GM13976 (cell line): ENCODE measurements around the gene GPC3.

ENCODE experiments used
- DNase-seq: peaks from one replicate; pipeline ENCODE4 v3.0.0; 2012; ENCODE audit warnings: low spot score
- in situ Hi-C: fragments of 300-500 bp; cut with MboI; formaldehyde crosslinking; loops from one replicate; pipeline ENCODE4 v1.12.0; 2022; ENCODE audit warnings: low sequenced_read_pairs, mixed read lengths, inconsistent platforms; ENCODE audit not compliant: unreplicated experiment
- TF ChIP-seq, protein P1 (sequence below): IDR thresholded peaks from 2 replicates; pipeline ENCODE4 v1.5.1; 2012; ENCODE audit warnings: borderline replicate concordance, mild to moderate bottlenecking; ENCODE audit not compliant: insufficient read depth; ENCODE audit errors: extremely low read depth, missing control alignments, control extremely low read depth

Gene GPC3

GRCh38 chrX:133574716-133575115, 410.7 kb downstream of the GPC3 start:
- in situ Hi-C loops, result no loop called here
- no peak for DNase-seq
- TF ChIP-seq, protein P1, sequence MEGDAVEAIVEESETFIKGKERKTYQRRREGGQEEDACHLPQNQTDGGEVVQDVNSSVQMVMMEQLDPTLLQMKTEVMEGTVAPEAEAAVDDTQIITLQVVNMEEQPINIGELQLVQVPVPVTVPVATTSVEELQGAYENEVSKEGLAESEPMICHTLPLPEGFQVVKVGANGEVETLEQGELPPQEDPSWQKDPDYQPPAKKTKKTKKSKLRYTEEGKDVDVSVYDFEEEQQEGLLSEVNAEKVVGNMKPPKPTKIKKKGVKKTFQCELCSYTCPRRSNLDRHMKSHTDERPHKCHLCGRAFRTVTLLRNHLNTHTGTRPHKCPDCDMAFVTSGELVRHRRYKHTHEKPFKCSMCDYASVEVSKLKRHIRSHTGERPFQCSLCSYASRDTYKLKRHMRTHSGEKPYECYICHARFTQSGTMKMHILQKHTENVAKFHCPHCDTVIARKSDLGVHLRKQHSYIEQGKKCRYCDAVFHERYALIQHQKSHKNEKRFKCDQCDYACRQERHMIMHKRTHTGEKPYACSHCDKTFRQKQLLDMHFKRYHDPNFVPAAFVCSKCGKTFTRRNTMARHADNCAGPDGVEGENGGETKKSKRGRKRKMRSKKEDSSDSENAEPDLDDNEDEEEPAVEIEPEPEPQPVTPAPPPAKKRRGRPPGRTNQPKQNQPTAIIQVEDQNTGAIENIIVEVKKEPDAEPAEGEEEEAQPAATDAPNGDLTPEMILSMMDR, result no peak

DNA sequence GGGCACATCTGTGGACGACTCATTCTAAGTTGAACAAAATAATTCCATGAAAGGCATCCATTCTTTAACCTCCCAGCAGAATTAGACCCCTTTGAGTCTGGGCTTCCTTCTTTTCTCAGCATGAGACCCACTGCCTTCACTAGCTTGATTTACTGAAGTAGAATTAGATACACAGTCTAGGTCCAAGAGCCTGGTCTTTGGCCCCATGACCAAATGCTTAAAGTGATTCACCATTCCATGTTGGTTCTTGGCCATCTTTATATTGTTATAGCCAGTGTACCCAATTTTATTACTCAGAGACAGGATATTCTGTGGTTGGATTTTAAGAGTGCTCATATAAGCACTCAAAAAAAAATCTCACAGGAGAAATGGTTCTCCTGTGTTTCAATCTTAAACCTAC, 414.8 kb downstream of the GPC3 start:
- TF ChIP-seq, protein P1, result no peak
- in situ Hi-C loops, result no loop called here

GRCh38 chrX:133569217-133569616, 416.2 kb downstream of the GPC3 start:
- DNase-seq, result no peak
- TF ChIP-seq, protein P1, result no peak
- in situ Hi-C loops, result no loop called here

More for the DNA sequence above, 414.8 kb downstream of the GPC3 start:
- DNase-seq, result no peak

DNA sequence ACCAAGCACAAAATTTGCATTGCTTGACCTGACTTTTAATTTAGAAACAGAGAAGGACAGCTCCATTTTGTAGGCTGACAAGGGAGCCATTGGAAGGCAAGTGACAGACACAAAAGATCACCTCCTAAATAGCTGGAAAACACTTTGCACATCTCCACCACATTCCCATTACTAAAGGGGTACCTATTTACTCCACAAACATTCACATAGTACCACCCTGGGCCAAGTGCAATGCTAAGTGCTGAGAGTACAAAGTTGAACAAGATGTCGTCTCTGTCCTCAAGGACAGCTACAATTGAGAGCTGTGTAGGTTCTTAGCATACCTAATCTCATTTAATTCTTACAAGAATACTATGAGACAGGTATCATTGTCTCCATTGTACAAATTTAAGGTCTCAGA, 417.3 kb downstream of the GPC3 start:
- in situ Hi-C loops, result no loop called here
- TF ChIP-seq, protein P1, result no peak
- DNase-seq, result no peak

DNA sequence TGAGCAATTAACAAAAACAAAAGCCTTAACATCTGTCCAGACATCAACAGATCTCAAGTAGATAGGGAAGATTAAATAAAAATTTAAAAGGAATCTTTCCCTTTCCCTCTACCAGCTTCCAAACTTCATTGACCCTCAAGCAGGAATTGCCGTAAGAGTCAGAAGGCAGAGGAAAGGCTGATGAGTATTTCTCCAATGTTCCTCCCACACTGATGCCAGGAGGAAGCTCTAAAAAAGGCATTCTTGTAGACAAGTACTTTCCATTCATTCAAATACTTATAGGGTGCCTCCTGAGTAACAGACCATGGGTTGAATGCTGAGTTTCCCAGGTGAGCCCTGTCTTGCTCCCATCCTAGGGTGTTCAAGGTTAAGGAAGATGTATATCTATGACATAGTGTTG, 418.5 kb downstream of the GPC3 start:
- in situ Hi-C loops, result no loop called here

DNA sequence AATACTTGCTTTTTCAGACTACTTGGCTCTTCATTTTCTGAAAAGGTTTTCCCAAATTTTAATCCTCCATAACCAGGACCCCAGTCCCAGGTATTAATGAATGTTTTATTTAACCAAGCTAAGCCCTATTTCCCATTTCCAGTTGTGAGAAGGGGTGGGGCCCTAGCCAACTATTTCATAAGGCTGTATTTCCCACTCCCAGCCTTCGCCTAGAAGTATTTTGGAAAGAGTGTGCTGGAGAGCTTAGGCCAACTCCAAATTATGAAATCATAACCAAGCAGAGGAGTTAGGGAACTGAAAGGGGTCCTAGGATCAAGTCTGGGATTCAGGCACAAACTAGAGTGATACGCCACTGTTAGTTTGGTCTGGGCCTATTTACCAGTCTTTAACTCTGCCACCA, 421.7 kb downstream of the GPC3 start:
- TF ChIP-seq, protein P1, result no peak
- in situ Hi-C loops, result no loop called here
- no peak for DNase-seq

More for the DNA sequence above, 418.5 kb downstream of the GPC3 start:
- TF ChIP-seq, protein P1, result no peak
- DNase-seq, result no peak

DNA sequence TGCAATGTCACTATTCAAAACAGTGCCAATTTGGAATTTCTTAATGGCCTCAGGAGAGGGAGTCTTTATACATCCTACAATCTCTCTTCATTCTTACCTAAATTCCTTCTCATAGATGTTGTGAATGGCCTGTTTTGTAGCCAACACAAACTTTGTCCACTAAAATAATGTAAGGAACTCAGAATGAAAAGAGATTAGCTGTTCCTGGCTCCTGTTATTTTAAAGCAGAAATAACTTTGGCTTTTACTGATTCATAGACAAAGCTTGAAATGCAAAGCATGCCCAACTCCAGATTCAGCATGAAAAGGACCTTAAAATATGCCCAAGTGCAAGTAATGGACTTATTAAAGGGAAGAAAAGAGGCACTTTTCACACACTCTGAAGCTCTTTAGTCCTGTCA, 424.1 kb downstream of the GPC3 start:
- DNase-seq, result no peak
- TF ChIP-seq, protein P1, result no peak
- in situ Hi-C loops, result no loop called here
